A549 (cell line): ENCODE results near the gene SSR1. TPM values are rescaled to one million over a fixed set of nuclear protein-coding genes. Genes with fewer than 3 reads are reported as not detected.

Experiments used
- ATAC-seq, 2 experiments: fragments of 200-7000 bp in 1 of 2; fragments of >200 bp in 1 of 2; cut with Nextera tagmentation in 1 of 2; cut with Tn5 transposase in 1 of 2; 3 replicates each; pipeline versions ENCODE4 v1.8.0 to v1.9.1; 2018 to 2020; ENCODE audit warnings: mild to moderate bottlenecking in 1 of 2, moderate library complexity in 1 of 2
- CTCF ChIA-PET: fragments of 300-600 bp; sonication (Branson Sonifier 250); formaldehyde crosslinking; extraction: SDS; loops from one replicate; lab custom pipeline; 2021; ENCODE audit warnings: antibody characterized with exemption, inconsistent platforms; lab: Yijun Ruan, JAX
- POLR2A ChIA-PET: fragments of 350-600 bp; formaldehyde crosslinking; extraction: SDS; loops from one replicate; lab custom pipeline; 2021; ENCODE audit warnings: antibody characterized with exemption, inconsistent platforms; lab: Yijun Ruan, JAX
- DNase-seq, 2 experiments: peaks; one replicate each; pipeline versions ENCODE4 v3.0.0 to v3.0.0-alpha.2; 2011 to 2016; ENCODE audit warnings: low read depth in 1 of 2, low spot score in 1 of 2
- FAIRE-seq: peaks from 2 replicates; lab custom pipeline; 2011; peaks lifted over from hg19 to GRCh38; lab: Jason Lieb, UNC
- H3K27ac ChIP-seq, 2 experiments: fragments of >200 bp; sonication (Bioruptor Twin); formaldehyde crosslinking; 3 replicates each; pipeline ENCODE4 v1.5.1; 2016 to 2017
- H3K4me1 ChIP-seq: fragments of >200 bp; sonication (Bioruptor Twin); formaldehyde crosslinking; 3 replicates; pipeline ENCODE4 v1.6.1; 2016
- H3K4me2 ChIP-seq: fragments of >200 bp; sonication (Bioruptor Twin); formaldehyde crosslinking; 3 replicates; pipeline ENCODE4 v1.6.1; 2016
- H3K4me3 ChIP-seq: fragments of >200 bp; sonication (Bioruptor Twin); formaldehyde crosslinking; 3 replicates; pipeline ENCODE4 v1.5.1; 2016
- H3K9me3 ChIP-seq: fragments of >200 bp; sonication (Bioruptor Twin); formaldehyde crosslinking; 3 replicates; pipeline ENCODE4 v1.6.1; 2016
- ATOH8 ChIP-seq: fragments of 250-450 bp; sonication (Bioruptor Pico); IDR thresholded peaks from 2 replicates; pipeline ENCODE4 v1.5.0; 2020; ENCODE audit warnings: low read depth, mild to moderate bottlenecking, moderate library complexity
- BCL3 ChIP-seq: fragments of >200 bp; sonication (Bioruptor Twin); formaldehyde crosslinking; IDR thresholded peaks from 3 replicates; pipeline ENCODE4 v1.6.1; 2016
- BHLHE40 ChIP-seq: IDR thresholded peaks from 2 replicates; pipeline ENCODE4 v1.6.1; 2012; ENCODE audit warnings: low read depth, low read length, inconsistent platforms
- CBX8 ChIP-seq: fragments of 200-600 bp; sonication (generic); IDR thresholded peaks from 2 replicates; pipeline ENCODE4 v1.6.1; 2016
- EHMT2 ChIP-seq: fragments of 200-600 bp; sonication (generic); IDR thresholded peaks from 2 replicates; pipeline ENCODE4 v1.6.1; 2016; ENCODE audit warnings: antibody characterized with exemption, low read depth, mild to moderate bottlenecking, moderate library complexity
- ELK1 ChIP-seq: fragments of 150-350 bp; IDR thresholded peaks from 2 replicates; pipeline ENCODE4 v1.6.1; 2014; ENCODE audit warnings: low read depth, mild to moderate bottlenecking, low read length
- ESRRA ChIP-seq: fragments of 150-350 bp; IDR thresholded peaks from 2 replicates; pipeline ENCODE4 v1.6.1; 2014; ENCODE audit warnings: mild to moderate bottlenecking, low read length, borderline replicate concordance
- FOXS1 ChIP-seq: fragments of 250-450 bp; sonication (Bioruptor Pico); IDR thresholded peaks from 2 replicates; pipeline ENCODE4 v1.5.0; 2020; ENCODE audit warnings: mild to moderate bottlenecking, moderate library complexity
- HDAC2 ChIP-seq: fragments of 200-600 bp; sonication (generic); IDR thresholded peaks from 2 replicates; pipeline ENCODE4 v1.6.1; 2016
- HES2 ChIP-seq: fragments of >200 bp; sonication (Bioruptor Twin); formaldehyde crosslinking; IDR thresholded peaks from 2 replicates; pipeline ENCODE4 v1.6.1; 2016
- HEYL ChIP-seq: fragments of 250-450 bp; sonication (Bioruptor Pico); IDR thresholded peaks from 2 replicates; pipeline ENCODE4 v1.8.0; 2021; ENCODE audit warnings: mild to moderate bottlenecking, moderate library complexity
- HOXA7 ChIP-seq: fragments of 250-450 bp; sonication (Bioruptor Pico); IDR thresholded peaks from 2 replicates; pipeline ENCODE4 v1.5.0; 2020; ENCODE audit warnings: mild to moderate bottlenecking, moderate library complexity
- HOXB5 ChIP-seq: fragments of 250-450 bp; sonication (Bioruptor Pico); IDR thresholded peaks from 2 replicates; pipeline ENCODE4 v1.5.0; 2020; ENCODE audit warnings: mild to moderate bottlenecking, moderate library complexity
- JUN ChIP-seq, 2 experiments: fragments of >200 bp; sonication (Bioruptor Twin); formaldehyde crosslinking; IDR thresholded peaks; 2 replicates in 1 of 2; 3 replicates in 1 of 2; pipeline ENCODE4 v1.6.1; 2016 to 2017
- KDM1A ChIP-seq: fragments of 200-600 bp; sonication (generic); IDR thresholded peaks from 2 replicates; pipeline ENCODE4 v1.6.1; 2016; ENCODE audit warnings: low read depth, mild to moderate bottlenecking
- MAZ ChIP-seq: fragments of 150-350 bp; IDR thresholded peaks from 2 replicates; pipeline ENCODE4 v1.6.1; 2014; ENCODE audit warnings: antibody characterized with exemption, low read depth, low read length, borderline replicate concordance
- MYC ChIP-seq: IDR thresholded peaks from 2 replicates; pipeline ENCODE4 v1.6.1; 2012; ENCODE audit warnings: mild to moderate bottlenecking, inconsistent platforms, low read length, improper control_type of control experiment, borderline replicate concordance
- NR3C1 ChIP-seq: fragments of >200 bp; sonication (Bioruptor Twin); formaldehyde crosslinking; IDR thresholded peaks from 3 replicates; pipeline ENCODE4 v1.6.1; 2017
- POLR2AphosphoS2 ChIP-seq: conservative IDR thresholded peaks from 2 replicates; pipeline ENCODE4 v1.6.1; 2012; ENCODE audit warnings: low read length, improper control_type of control experiment, inconsistent platforms
- RCOR1 ChIP-seq: fragments of 150-350 bp; IDR thresholded peaks from 2 replicates; pipeline ENCODE4 v1.6.1; 2014; ENCODE audit warnings: antibody characterized with exemption, low read length, low read depth
- RNF2 ChIP-seq: fragments of 200-600 bp; sonication (generic); IDR thresholded peaks from 2 replicates; pipeline ENCODE4 v1.6.1; 2016; ENCODE audit warnings: low read depth, mild to moderate bottlenecking, antibody characterized with exemption, moderate library complexity, borderline replicate concordance
- TFCP2L1 ChIP-seq: fragments of 250-450 bp; sonication (Bioruptor Pico); IDR thresholded peaks from 2 replicates; pipeline ENCODE4 v1.5.0; 2021; ENCODE audit warnings: mild to moderate bottlenecking
- ZC3H11A ChIP-seq: fragments of 450-650 bp; IDR thresholded peaks from 2 replicates; pipeline ENCODE4 v1.6.1; 2014; ENCODE audit warnings: antibody characterized with exemption, mild to moderate bottlenecking
- ZNF302 ChIP-seq: fragments of 250-450 bp; sonication (Bioruptor Pico); IDR thresholded peaks from 2 replicates; pipeline ENCODE4 v1.9.0; 2021; ENCODE audit warnings: inconsistent platforms, mild to moderate bottlenecking, moderate library complexity
- ZSCAN20 ChIP-seq: fragments of 250-450 bp; sonication (Bioruptor Pico); IDR thresholded peaks from 2 replicates; pipeline ENCODE4 v1.8.0; 2022; ENCODE audit warnings: mild to moderate bottlenecking, moderate library complexity
- WGBS: methylation state at CpG from one replicate; pipeline ENCODE4 v1.1.6; 2017; ENCODE audit errors: missing lambda C conversion rate; 5-methylcytosine and 5-hydroxymethylcytosine counted together
- polyA plus RNA-seq, 4 experiments: library from polyadenylated mRNA; depleted of rRNA in 3 of 4; stranded (reverse); fragments of >200 nt; fragmentation: RNase III in 1 of 4; extraction: RNeasy Plus Mini Kit Qiagen cat#74134 plus additional on column Dnase treatment in 1 of 4; gene quantifications; 2 replicates in 3 of 4; 3 replicates in 1 of 4; pipeline ENCODE4 v1.2.3, GENCODE V29; 2011 to 2017
- TF ChIP-seq, protein P1 (sequence below): fragments of >200 bp; sonication (Bioruptor Twin); formaldehyde crosslinking; IDR thresholded peaks from 3 replicates; pipeline ENCODE4 v1.5.1; 2016
- TF ChIP-seq, protein P2 (sequence below): IDR thresholded peaks from 2 replicates; pipeline ENCODE4 v1.6.1; 2012; ENCODE audit warnings: low read depth, borderline replicate concordance

SSR1 gene
- polyA plus RNA-seq, 2 of the 4 experiments (the other 2 are of a cell fraction), result 84.8 to 201 TPM

DNA sequence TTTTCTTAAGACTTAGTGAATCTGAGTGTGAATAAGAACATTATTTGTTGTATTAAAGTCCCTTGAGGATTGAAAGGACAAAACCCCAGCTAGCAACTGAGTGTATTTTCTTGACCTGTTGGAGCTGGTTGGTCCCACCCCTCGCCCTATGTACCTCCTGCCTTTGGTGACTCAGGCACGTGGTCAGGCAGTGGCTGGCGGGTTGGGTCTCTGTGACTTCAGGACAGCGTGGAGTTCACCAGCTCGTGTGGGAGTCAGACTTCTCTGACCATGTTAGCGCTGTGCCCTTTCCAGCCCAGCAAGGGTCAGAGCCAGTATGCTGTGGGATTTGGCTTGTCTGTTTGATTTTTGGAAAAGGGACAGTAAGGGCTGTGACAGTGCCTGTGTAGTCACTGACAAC, 93.7 kb downstream of the SSR1 start:
- 83% methylated on average over 6 of the region's 6 CpGs for WGBS
- DNase-seq (no peak), ATAC-seq (no peak), FAIRE-seq (no peak)
- TF ChIP-seq CBX8, result no peak
- no peak for TF ChIP-seq HEYL (CRISPR knock-in tag)
- no peak for TF ChIP-seq RNF2
- no peak for TF ChIP-seq POLR2AphosphoS2
- TF ChIP-seq, protein P1, sequence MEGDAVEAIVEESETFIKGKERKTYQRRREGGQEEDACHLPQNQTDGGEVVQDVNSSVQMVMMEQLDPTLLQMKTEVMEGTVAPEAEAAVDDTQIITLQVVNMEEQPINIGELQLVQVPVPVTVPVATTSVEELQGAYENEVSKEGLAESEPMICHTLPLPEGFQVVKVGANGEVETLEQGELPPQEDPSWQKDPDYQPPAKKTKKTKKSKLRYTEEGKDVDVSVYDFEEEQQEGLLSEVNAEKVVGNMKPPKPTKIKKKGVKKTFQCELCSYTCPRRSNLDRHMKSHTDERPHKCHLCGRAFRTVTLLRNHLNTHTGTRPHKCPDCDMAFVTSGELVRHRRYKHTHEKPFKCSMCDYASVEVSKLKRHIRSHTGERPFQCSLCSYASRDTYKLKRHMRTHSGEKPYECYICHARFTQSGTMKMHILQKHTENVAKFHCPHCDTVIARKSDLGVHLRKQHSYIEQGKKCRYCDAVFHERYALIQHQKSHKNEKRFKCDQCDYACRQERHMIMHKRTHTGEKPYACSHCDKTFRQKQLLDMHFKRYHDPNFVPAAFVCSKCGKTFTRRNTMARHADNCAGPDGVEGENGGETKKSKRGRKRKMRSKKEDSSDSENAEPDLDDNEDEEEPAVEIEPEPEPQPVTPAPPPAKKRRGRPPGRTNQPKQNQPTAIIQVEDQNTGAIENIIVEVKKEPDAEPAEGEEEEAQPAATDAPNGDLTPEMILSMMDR, result no peak
- no peak for TF ChIP-seq ZSCAN20 (CRISPR knock-in tag)
- no peak for TF ChIP-seq ATOH8 (CRISPR knock-in tag)
- no peak for TF ChIP-seq MYC
- TF ChIP-seq ZNF302 (CRISPR knock-in tag), result no peak
- TF ChIP-seq BHLHE40, result no peak
- no peak for TF ChIP-seq ZC3H11A
- TF ChIP-seq ESRRA, result no peak
- no peak for TF ChIP-seq HOXB5
- no peak for TF ChIP-seq JUN (IDR thresholded peaks at IDR 0.05)
- no peak for TF ChIP-seq HES2
- TF ChIP-seq ELK1, result no peak
- CTCF ChIA-PET, result no interaction called here
- POLR2A ChIA-PET, result no interaction called here
- H3K4me1 ChIP-seq, result no peaks in the 10 kb centered on the region
- no peak overlapping the region for H3K4me2 ChIP-seq
- H3K9me3 ChIP-seq, result no peaks in the 10 kb centered on the region
- no peak overlapping the region for H3K4me3 ChIP-seq
- H3K27ac ChIP-seq, result no peak overlapping the region

DNA sequence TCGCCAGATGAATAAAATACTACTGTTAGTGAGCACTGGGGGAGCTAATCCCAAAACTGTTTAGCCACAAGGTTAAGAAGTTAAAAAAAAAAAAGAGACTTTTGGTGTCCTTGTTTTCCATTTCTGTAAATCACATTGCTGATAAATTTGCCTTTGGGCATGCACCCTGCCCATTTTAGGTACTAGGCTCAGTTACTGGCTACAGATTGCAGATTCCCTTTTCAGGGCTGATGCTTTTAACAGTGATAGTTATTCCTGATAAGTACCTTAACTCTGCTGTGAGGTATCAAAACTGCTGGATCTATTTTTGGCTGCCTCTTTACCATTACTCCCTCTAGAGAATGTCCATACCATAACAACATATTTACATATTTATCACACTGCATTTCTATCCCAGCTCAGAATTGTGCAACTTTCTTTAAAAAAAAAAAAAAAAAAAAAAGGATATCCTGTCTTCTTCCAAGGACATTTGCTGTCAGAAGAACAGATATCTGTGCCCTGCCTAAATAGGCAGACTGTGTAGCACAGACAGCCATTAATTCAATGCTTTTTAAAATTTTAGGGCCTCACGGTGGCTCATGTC, 94.5 kb downstream of the SSR1 start:
- no peak for FAIRE-seq

More for the DNA sequence above, 94.5 kb downstream of the SSR1 start:
- H3K4me2 ChIP-seq, result no peak overlapping the region
- H3K9me3 ChIP-seq, result no peaks in the 10 kb centered on the region
- TF ChIP-seq HDAC2 (no peak), CBX8 (no peak), BCL3 (no peak), HEYL (CRISPR knock-in tag) (no peak), EHMT2 (no peak), KDM1A (no peak), NR3C1 (no peak), HOXA7 (CRISPR knock-in tag) (no peak), ATOH8 (CRISPR knock-in tag) (no peak), MAZ (no peak), RCOR1 (no peak), FOXS1 (CRISPR knock-in tag) (no peak), TFCP2L1 (CRISPR knock-in tag) (no peak)
- TF ChIP-seq, protein P1, result no peak
- TF ChIP-seq, protein P2, sequence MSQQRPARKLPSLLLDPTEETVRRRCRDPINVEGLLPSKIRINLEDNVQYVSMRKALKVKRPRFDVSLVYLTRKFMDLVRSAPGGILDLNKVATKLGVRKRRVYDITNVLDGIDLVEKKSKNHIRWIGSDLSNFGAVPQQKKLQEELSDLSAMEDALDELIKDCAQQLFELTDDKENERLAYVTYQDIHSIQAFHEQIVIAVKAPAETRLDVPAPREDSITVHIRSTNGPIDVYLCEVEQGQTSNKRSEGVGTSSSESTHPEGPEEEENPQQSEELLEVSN, result no peak
- ATAC-seq, result no peak
- H3K4me3 ChIP-seq, result no peak overlapping the region
- H3K27ac ChIP-seq, result no peak overlapping the region
- ChIA-PET POLR2A (interaction anchor here (0.6 kb wide), 1 partner anchor 25 kb away, joined by 4 read pairs; no protein-coding TSS in a partner anchor), CTCF (interaction anchor here (0.6 to 0.7 kb wide), 2 partner anchors 203 to 475 kb away, joined by 3 to 4 read pairs; no protein-coding TSS in a partner anchor)
- WGBS, result 84% methylated on average over 2 of the region's 2 CpGs
- H3K4me1 ChIP-seq, result no peaks in the 10 kb centered on the region
- DNase-seq, result no peak
